Measurements from ENCODE around the gene AFF1. TPM values are rescaled to one million over a fixed set of nuclear protein-coding genes. Genes with fewer than 3 reads are reported as not detected.

Gene AFF1
- total RNA-seq, 1 donor from 2014 or later, result 58.2 TPM

GRCh38 chr4:86950831-86951525 is 16.2 kb downstream of the AFF1 start:
- no peaks in the 10 kb centered on the region for H3K79me2 ChIP-seq (ENCODE audit: insufficient read depth, low read length)
- Mint-ChIP-seq H3K9me3 (ENCODE audit: unreplicated experiment) (no peaks in the 10 kb centered on the region), H3K4me1 (ENCODE audit: low read depth, unreplicated experiment) (peaks cover 8% of the 10 kb centered on the region), H3K4me3 (ENCODE audit: unreplicated experiment) (no peak overlapping the region), H3K27me3 (ENCODE audit: low read depth, unreplicated experiment) (no peaks in the 10 kb centered on the region), H3K36me3 (ENCODE audit: low read depth, unreplicated experiment) (peaks cover 2% of the 10 kb centered on the region), H3K27ac (ENCODE audit: unreplicated experiment) (no peak overlapping the region)
- no peaks in the 10 kb centered on the region for H3K36me3 ChIP-seq (ENCODE audit: insufficient read depth, low read length)
- no peaks in the 10 kb centered on the region for H3K9me3 ChIP-seq (ENCODE audit: insufficient read depth, low read depth, low read length)
- no peaks in the 10 kb centered on the region for H3K27me3 ChIP-seq (ENCODE audit: insufficient read depth, low read length)
- TF ChIP-seq CTCF (IDR thresholded peaks at IDR 0.05; ENCODE audit: insufficient read depth, low read depth, low read length), result no peak
- no peak for TF ChIP-seq EZH2 (IDR thresholded peaks at IDR 0.05; ENCODE audit: insufficient read depth, low read length)
- no peak for FAIRE-seq
- H3K9ac ChIP-seq (ENCODE audit: low read length), result no peak overlapping the region
- H3K27ac ChIP-seq (ENCODE audit: low read depth, low read length), result no peak overlapping the region
- peaks cover 5% of the 10 kb centered on the region for H4K20me1 ChIP-seq (ENCODE audit: insufficient read depth, low read length)
- no peak overlapping the region for H3K4me2 ChIP-seq (ENCODE audit: low read length)
- no peaks in the 10 kb centered on the region for H3K4me1 ChIP-seq (ENCODE audit: insufficient read depth, low read length)
- H3K4me3 ChIP-seq (ENCODE audit: insufficient read depth, low read depth, low read length), result no peak overlapping the region
- no peak overlapping the region for H2AFZ ChIP-seq (ENCODE audit: low read depth, low read length)
- no peak for DNase-seq (ENCODE audit: low read depth)

- H3K36me3 ChIP-seq (ENCODE audit: insufficient read depth, low read length), result no peaks in the 10 kb centered on the region
- Mint-ChIP-seq H3K36me3 (ENCODE audit: low read depth, unreplicated experiment) (peaks cover 8% of the 10 kb centered on the region), H3K4me3 (ENCODE audit: unreplicated experiment) (no peak overlapping the region), H3K9me3 (ENCODE audit: unreplicated experiment) (no peaks in the 10 kb centered on the region), H3K4me1 (ENCODE audit: low read depth, unreplicated experiment) (peaks cover 32% of the 10 kb centered on the region), H3K27ac (ENCODE audit: unreplicated experiment) (no peak overlapping the region), H3K27me3 (ENCODE audit: low read depth, unreplicated experiment) (no peaks in the 10 kb centered on the region)
- H3K79me2 ChIP-seq (ENCODE audit: insufficient read depth, low read length), result no peaks in the 10 kb centered on the region
- no peak overlapping the region for H3K9ac ChIP-seq (ENCODE audit: low read length)
- no peak overlapping the region for H2AFZ ChIP-seq (ENCODE audit: low read depth, low read length)
- H3K4me3 ChIP-seq (ENCODE audit: insufficient read depth, low read depth, low read length), result no peak overlapping the region
- H4K20me1 ChIP-seq (ENCODE audit: insufficient read depth, low read length), result no peaks in the 10 kb centered on the region
- H3K4me1 ChIP-seq (ENCODE audit: insufficient read depth, low read length), result no peaks in the 10 kb centered on the region
- FAIRE-seq, result no peak
- H3K27ac ChIP-seq (ENCODE audit: low read depth, low read length), result no peak overlapping the region
- H3K27me3 ChIP-seq (ENCODE audit: insufficient read depth, low read length), result no peaks in the 10 kb centered on the region
- DNase-seq (ENCODE audit: low read depth), result no peak
- H3K9me3 ChIP-seq (ENCODE audit: insufficient read depth, low read depth, low read length), result no peaks in the 10 kb centered on the region
- no peak overlapping the region for H3K4me2 ChIP-seq (ENCODE audit: low read length)
- no peak for TF ChIP-seq EZH2 (IDR thresholded peaks at IDR 0.05; ENCODE audit: insufficient read depth, low read length)
- no peak for TF ChIP-seq CTCF (IDR thresholded peaks at IDR 0.05; ENCODE audit: insufficient read depth, low read depth, low read length)
Observed at GRCh38 chr4:86955888-86956451, 21.2 kb downstream of the AFF1 start.

- H3K27ac ChIP-seq (ENCODE audit: low read depth, low read length), result no peak overlapping the region
- no peaks in the 10 kb centered on the region for H3K27me3 ChIP-seq (ENCODE audit: insufficient read depth, low read length)
- Mint-ChIP-seq H3K27ac (ENCODE audit: unreplicated experiment) (peak overlapping the region; percentile 77), H3K4me1 (ENCODE audit: low read depth, unreplicated experiment) (peaks cover 41% of the 10 kb centered on the region), H3K9me3 (ENCODE audit: unreplicated experiment) (no peaks in the 10 kb centered on the region), H3K4me3 (ENCODE audit: unreplicated experiment) (peak overlapping the region; percentile 9), H3K27me3 (ENCODE audit: low read depth, unreplicated experiment) (no peaks in the 10 kb centered on the region), H3K36me3 (ENCODE audit: low read depth, unreplicated experiment) (peaks cover 8% of the 10 kb centered on the region)
- peaks cover 3% of the 10 kb centered on the region for H3K4me1 ChIP-seq (ENCODE audit: insufficient read depth, low read length)
- TF ChIP-seq CTCF (IDR thresholded peaks at IDR 0.05; ENCODE audit: insufficient read depth, low read depth, low read length) (no peak), EZH2 (IDR thresholded peaks at IDR 0.05; ENCODE audit: insufficient read depth, low read length) (no peak)
- FAIRE-seq (peak; percentile 32), DNase-seq (ENCODE audit: low read depth) (peak; percentile 81)
- no peaks in the 10 kb centered on the region for H3K9me3 ChIP-seq (ENCODE audit: insufficient read depth, low read depth, low read length)
- H2AFZ ChIP-seq (ENCODE audit: low read depth, low read length), result no peak overlapping the region
- H3K4me3 ChIP-seq (ENCODE audit: insufficient read depth, low read depth, low read length), result no peak overlapping the region
- H3K4me2 ChIP-seq (ENCODE audit: low read length), result peak overlapping the region; percentile 27
- no peaks in the 10 kb centered on the region for H3K36me3 ChIP-seq (ENCODE audit: insufficient read depth, low read length)
- no peaks in the 10 kb centered on the region for H4K20me1 ChIP-seq (ENCODE audit: insufficient read depth, low read length)
- H3K9ac ChIP-seq (ENCODE audit: low read length), result no peak overlapping the region
- no peaks in the 10 kb centered on the region for H3K79me2 ChIP-seq (ENCODE audit: insufficient read depth, low read length)
Observed at GRCh38 chr4:86957215-86957614, 22.4 kb downstream of the AFF1 start.
